Adrenal gland (tissue), 12 donors: ENCODE measurements around the gene TTN. TPM values are rescaled to one million over a fixed set of nuclear protein-coding genes. Genes with fewer than 3 reads are reported as not detected.

Experiments used
- DNase-seq, 7 donors: peaks; one replicate each; pipeline ENCODE4 v3.0.0-alpha.2; 2019 to 2020
- H3K27ac ChIP-seq, 5 donors: fragments of 200-600 bp; sonication (generic) in 4 of 5; 1 replicate in 3 of 5; 2 replicates in 2 of 5; pipeline versions ENCODE4 v1.5.1 to v1.8.0; 2016 to 2020; ENCODE audit warnings: mild to moderate bottlenecking in 1 of 5
- H3K27me3 ChIP-seq: fragments of 200-600 bp; 2 replicates; pipeline ENCODE4 v1.8.0; 2021
- H3K36me3 ChIP-seq, 2 donors: fragments of 200-600 bp; replicated peaks in 1 of 2; 1 replicate in 1 of 2; 2 replicates in 1 of 2; pipeline versions ENCODE4 v1.5.1 to v1.8.0; 2018 to 2022
- H3K4me1 ChIP-seq, 2 donors: fragments of 200-600 bp; replicated peaks in 1 of 2; 1 replicate in 1 of 2; 2 replicates in 1 of 2; pipeline versions ENCODE4 v1.5.1 to v1.8.0; 2018 to 2021
- H3K4me3 ChIP-seq, 4 donors: fragments of 200-600 bp; sonication (generic) in 3 of 4; one replicate each; pipeline ENCODE4 v1.5.1; 2016 to 2018
- H3K9me3 ChIP-seq, 3 donors: fragments of 200-600 bp; sonication (generic) in 1 of 3; replicated peaks in 1 of 3; 1 replicate in 2 of 3; 2 replicates in 1 of 3; pipeline versions ENCODE4 v1.5.1 to v1.8.0; 2016 to 2021
- POLR2A ChIP-seq, 2 donors: fragments of 450-650 bp; IDR thresholded peaks; one replicate each; pipeline ENCODE4 v1.6.1; 2017; ENCODE audit warnings: antibody characterized with exemption in 2 of 2, mild to moderate bottlenecking in 2 of 2, moderate library complexity in 1 of 2
- WGBS, 4 donors: extraction: QIAGEN DNeasy Blood & Tissue Kit in 2 of 4; methylation state at CpG; one replicate each; pipeline versions ENCODE4 v1.1.5 to v1.1.7; 2013 to 2017; 5-methylcytosine and 5-hydroxymethylcytosine counted together
- intact Hi-C, 2 donors: fragments of 100-400 bp; cut with DNase I; formaldehyde crosslinking; loops; one replicate each; pipeline versions ENCODE4 v1.14.1 to v1.15.0; 2022 to 2023
- polyA plus RNA-seq, 3 donors: library from polyadenylated mRNA; stranded (reverse); fragments of 200-250 nt in 2 of 3; fragments of 350-450 nt in 1 of 3; fragmentation: Illumina TruSeq in 1 of 3; extraction: RNeasy Lipid Tissue Mini Kit (QIAGEN cat#74804) in 1 of 3; gene quantifications; one replicate each; pipeline ENCODE4 v1.2.3, GENCODE V29; 2013 to 2014
- total RNA-seq, 9 donors: library from RNA; depleted of rRNA in 4 of 9; stranded (reverse); fragments of >200 nt in 4 of 9; fragments of 120-200 nt in 1 of 9; fragmentation: NEBNext Ultra II Directional in 1 of 9; extraction: Animal tissue kit (Norgen Biotek cat#: 25700) in 1 of 9; gene quantifications; one replicate each; pipeline versions ENCODE4 v1.1.0 to v1.2.4, GENCODE V29; 2013 to 2023
- TF ChIP-seq, protein P1 (sequence below), 6 experiments: fragments of 450-650 bp in 4 of 6; fragments of 200-600 bp in 2 of 6; sonication (generic) in 1 of 6; IDR thresholded peaks; 1 replicate in 5 of 6; 2 replicates in 1 of 6; pipeline versions ENCODE4 v1.5.1 to v1.8.0; 2016 to 2021; ENCODE audit warnings: antibody characterized with exemption in 6 of 6, mild to moderate bottlenecking in 2 of 6, moderate library complexity in 1 of 6
- donor health status: healthy with polysubstance abuse.
- donor health status: Bipolar disorder and iron deficiency.
- donor health status: DM: yes; HTN: yes; CAD: no.
- donor health status: DM: no; HTN: no; CAD: no.
- donor health status: DM: no; HTN: no; CAD: no.
- donor health status: DM: yes; HTN: yes; CAD: no.

The TTN gene
- total and polyA plus RNA-seq, 12 donors: 0.05 to 45.2 (median 2.7) TPM

DNA sequence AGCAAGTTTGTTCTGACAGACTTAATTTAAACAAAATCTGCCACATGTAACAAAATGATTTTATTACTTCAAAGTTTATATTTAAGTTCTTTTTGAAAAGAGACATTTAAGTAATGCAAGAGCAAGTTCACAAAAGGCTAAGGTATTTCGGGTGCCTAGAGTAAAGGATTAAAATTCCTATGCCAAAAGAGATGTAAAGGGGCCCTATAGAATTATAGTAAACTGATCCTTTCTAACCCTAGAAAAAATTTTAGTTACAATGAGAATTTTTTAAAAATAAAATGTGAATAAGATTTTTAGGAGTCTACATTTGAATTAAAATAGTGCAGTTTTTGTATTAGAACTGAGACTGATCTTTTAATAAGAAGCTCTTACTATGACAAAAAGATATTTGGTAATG is 179.8 kb downstream of the TTN start:
- Histone ChIP-seq H3K9me3 (no peaks in the 10 kb centered on the region), H3K27me3 (no peaks in the 10 kb centered on the region), H3K36me3 (no peaks in the 10 kb centered on the region), H3K4me1 (no peaks in the 10 kb centered on the region), H3K27ac (no peak overlapping the region), H3K4me3 (no peak overlapping the region)
- 74 to 90% (median 84%) methylated on average over 1 of the region's 1 CpG for WGBS, 4 donors
- intact Hi-C loops: no loop called here
- no peak for TF ChIP-seq POLR2A (IDR thresholded peaks at IDR 0.05)
- TF ChIP-seq, protein P1, sequence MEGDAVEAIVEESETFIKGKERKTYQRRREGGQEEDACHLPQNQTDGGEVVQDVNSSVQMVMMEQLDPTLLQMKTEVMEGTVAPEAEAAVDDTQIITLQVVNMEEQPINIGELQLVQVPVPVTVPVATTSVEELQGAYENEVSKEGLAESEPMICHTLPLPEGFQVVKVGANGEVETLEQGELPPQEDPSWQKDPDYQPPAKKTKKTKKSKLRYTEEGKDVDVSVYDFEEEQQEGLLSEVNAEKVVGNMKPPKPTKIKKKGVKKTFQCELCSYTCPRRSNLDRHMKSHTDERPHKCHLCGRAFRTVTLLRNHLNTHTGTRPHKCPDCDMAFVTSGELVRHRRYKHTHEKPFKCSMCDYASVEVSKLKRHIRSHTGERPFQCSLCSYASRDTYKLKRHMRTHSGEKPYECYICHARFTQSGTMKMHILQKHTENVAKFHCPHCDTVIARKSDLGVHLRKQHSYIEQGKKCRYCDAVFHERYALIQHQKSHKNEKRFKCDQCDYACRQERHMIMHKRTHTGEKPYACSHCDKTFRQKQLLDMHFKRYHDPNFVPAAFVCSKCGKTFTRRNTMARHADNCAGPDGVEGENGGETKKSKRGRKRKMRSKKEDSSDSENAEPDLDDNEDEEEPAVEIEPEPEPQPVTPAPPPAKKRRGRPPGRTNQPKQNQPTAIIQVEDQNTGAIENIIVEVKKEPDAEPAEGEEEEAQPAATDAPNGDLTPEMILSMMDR (IDR thresholded peaks at IDR 0.05): no peak
- DNase-seq: no peak

DNA sequence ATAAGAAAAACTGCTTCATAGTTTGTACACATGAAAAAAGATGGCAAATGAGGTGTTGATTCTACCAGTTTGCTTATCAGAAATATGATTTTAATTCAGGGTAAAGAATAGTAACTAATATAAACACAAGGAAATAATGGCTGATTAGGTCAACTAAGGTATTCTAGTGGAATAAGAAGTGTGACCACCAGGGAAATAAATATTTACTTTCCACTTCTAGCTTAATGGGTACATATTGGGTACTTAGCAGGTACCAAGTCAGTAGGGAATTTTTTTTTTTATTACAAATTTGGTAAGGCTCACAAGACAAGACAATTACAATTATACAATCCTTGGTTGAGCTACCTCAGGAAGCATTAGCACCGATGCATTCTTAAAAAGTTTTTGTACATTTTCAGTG is 191.3 kb downstream of the TTN start:
- TF ChIP-seq, protein P1 (IDR thresholded peaks at IDR 0.05): no peak
- no peak for TF ChIP-seq POLR2A (IDR thresholded peaks at IDR 0.05)
- no peak for DNase-seq
- intact Hi-C loops: no loop called here
- Histone ChIP-seq H3K27ac (no peak overlapping the region), H3K36me3 (no peaks in the 10 kb centered on the region), H3K4me3 (no peak overlapping the region), H3K27me3 (no peaks in the 10 kb centered on the region), H3K4me1 (no peaks in the 10 kb centered on the region), H3K9me3 (no peaks in the 10 kb centered on the region)
- WGBS, 4 donors: 90 to 100% (median 98%) methylated on average over 1 of the region's 1 CpG

DNA sequence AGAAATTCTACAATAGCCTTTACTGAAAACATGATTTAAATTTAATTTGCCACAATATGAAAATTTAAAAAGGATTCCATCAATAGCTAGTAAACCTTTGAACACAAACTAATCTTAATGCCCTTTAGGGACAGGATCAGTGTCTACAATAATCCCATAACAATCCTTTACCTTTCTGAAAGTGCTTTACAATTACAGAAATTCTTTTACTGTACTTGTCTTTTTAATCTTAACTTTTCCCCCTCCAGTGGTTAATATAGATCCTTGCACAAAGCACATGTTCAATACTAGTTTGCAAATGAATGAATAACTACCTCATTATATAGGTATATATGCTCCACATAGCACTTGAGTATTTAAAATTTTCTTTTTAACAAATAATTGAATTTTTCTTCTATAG is 204.3 kb downstream of the TTN start:
- intact Hi-C loops: no loop called here
- Histone ChIP-seq H3K36me3 (no peaks in the 10 kb centered on the region), H3K27ac (no peak overlapping the region), H3K9me3 (no peaks in the 10 kb centered on the region), H3K4me1 (no peaks in the 10 kb centered on the region), H3K27me3 (no peaks in the 10 kb centered on the region), H3K4me3 (no peak overlapping the region)
- TF ChIP-seq, protein P1 (IDR thresholded peaks at IDR 0.05): no peak
- no peak for TF ChIP-seq POLR2A (IDR thresholded peaks at IDR 0.05)
- no peak for DNase-seq

DNA sequence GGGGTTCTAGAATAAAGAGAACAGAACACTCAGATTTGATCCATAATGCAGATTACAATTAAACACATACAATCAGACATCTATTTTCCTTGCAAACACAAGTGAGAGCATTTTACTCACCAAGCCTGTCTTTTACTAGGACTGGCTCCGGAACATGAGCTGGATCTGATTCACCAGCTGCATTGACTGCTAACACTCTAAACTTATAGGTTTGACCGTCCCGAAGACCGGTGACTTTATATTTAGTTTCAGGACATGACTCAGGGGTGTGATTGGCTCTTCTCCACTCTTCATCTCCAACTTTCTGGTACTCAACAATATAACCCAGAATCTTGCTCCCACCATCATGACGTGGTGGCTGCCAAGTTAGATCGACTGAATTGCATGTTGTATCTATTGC is 214.6 kb downstream of the TTN start:
- 95 to 100% (median 96%) methylated on average over 6 of the region's 6 CpGs for WGBS, 4 donors
- intact Hi-C loops: no loop called here
- no peak for TF ChIP-seq POLR2A (IDR thresholded peaks at IDR 0.05)
- TF ChIP-seq, protein P1 (IDR thresholded peaks at IDR 0.05): no peak
- Histone ChIP-seq H3K4me1 (no peaks in the 10 kb centered on the region), H3K36me3 (no peaks in the 10 kb centered on the region), H3K4me3 (no peak overlapping the region), H3K9me3 (no peaks in the 10 kb centered on the region), H3K27ac (no peak overlapping the region), H3K27me3 (no peaks in the 10 kb centered on the region)
- no peak for DNase-seq
